Muscle layer of duodenum (tissue), 2 donors: ENCODE data around the gene KRTAP1-3.
"Not testable (repeated sequence)": the region's sequence is repeated elsewhere in the genome, so short reads cannot be mapped to it uniquely, and the experiment has no call there.

ENCODE experiments used
- H3K27ac ChIP-seq: one replicate; pipeline ENCODE4 v1.7.0; 2013; ENCODE audit warnings: mild to moderate bottlenecking, low read length
- H3K27me3 ChIP-seq: one replicate; pipeline ENCODE4 v1.7.0; 2013; ENCODE audit warnings: low read depth, mild to moderate bottlenecking, control low read depth, low read length
- H3K36me3 ChIP-seq, 2 donors: one replicate each; pipeline ENCODE4 v1.7.0; 2013; ENCODE audit warnings: low read length in 2 of 2, control low read depth in 1 of 2, mild to moderate bottlenecking in 1 of 2; ENCODE audit not compliant: insufficient read depth in 2 of 2, control insufficient read depth in 1 of 2
- H3K4me1 ChIP-seq, 2 donors: one replicate each; pipeline ENCODE4 v1.7.0; 2013; ENCODE audit warnings: low read length in 2 of 2, mild to moderate bottlenecking in 2 of 2, control low read depth in 1 of 2, moderate library complexity in 1 of 2; ENCODE audit not compliant: insufficient read depth in 2 of 2, control insufficient read depth in 1 of 2
- H3K4me3 ChIP-seq, 2 donors: one replicate each; pipeline ENCODE4 v1.7.0; 2013; ENCODE audit warnings: low read length in 2 of 2, low read depth in 1 of 2, mild to moderate bottlenecking in 1 of 2
- H3K9me3 ChIP-seq, 2 donors: one replicate each; pipeline ENCODE4 v1.7.0; 2013; ENCODE audit warnings: low read length in 2 of 2, control low read depth in 1 of 2, mild to moderate bottlenecking in 1 of 2; ENCODE audit not compliant: control insufficient read depth in 1 of 2
- donor health status: healthy.

Gene KRTAP1-3

GRCh38 chr17:41008811-41009210 lies 25.9 kb downstream of the KRTAP1-3 start, which contains the start of gene KRTAP3-1:
TSS of gene KRTAP3-1 (minus strand) at chr17:41009128. CDS start at chr17:41009074, 54 bp downstream.
- Histone ChIP-seq H3K36me3 (no peaks in the 10 kb centered on the region), H3K4me3 (no peak within 1 kb of the TSS), H3K27ac (no peak within 1 kb of the TSS), H3K27me3 (no peaks in the 10 kb centered on the region), H3K9me3 (no peaks in the 10 kb centered on the region), H3K4me1 (no peaks in the 10 kb centered on the region)

GRCh38 chr17:41004397-41004796 lies 30.3 kb downstream of the KRTAP1-3 start:
- H3K9me3 ChIP-seq: no peaks in the 10 kb centered on the region
- H3K4me3 ChIP-seq: no peak overlapping the region
- no peaks in the 10 kb centered on the region for H3K36me3 ChIP-seq
- H3K4me1 ChIP-seq: no peaks in the 10 kb centered on the region
- H3K27ac ChIP-seq: no peak overlapping the region
- no peaks in the 10 kb centered on the region for H3K27me3 ChIP-seq

GRCh38 chr17:41003926-41004325 lies 30.7 kb downstream of the KRTAP1-3 start:
- Histone ChIP-seq H3K4me1 (no peaks in the 10 kb centered on the region), H3K27me3 (no peaks in the 10 kb centered on the region), H3K36me3 (no peaks in the 10 kb centered on the region), H3K27ac (no peak overlapping the region), H3K9me3 (no peaks in the 10 kb centered on the region), H3K4me3 (no peak overlapping the region)

GRCh38 chr17:41002814-41003213 lies 31.9 kb downstream of the KRTAP1-3 start:
- no peaks in the 10 kb centered on the region for H3K9me3 ChIP-seq
- H3K27me3 ChIP-seq: no peaks in the 10 kb centered on the region
- no peaks in the 10 kb centered on the region for H3K36me3 ChIP-seq
- no peaks in the 10 kb centered on the region for H3K4me1 ChIP-seq
- H3K4me3 ChIP-seq: no peak overlapping the region
- H3K27ac ChIP-seq: no peak overlapping the region

- H3K36me3 ChIP-seq: no peaks in the 10 kb centered on the region
- no peak overlapping the region for H3K27ac ChIP-seq
- no peaks in the 10 kb centered on the region for H3K9me3 ChIP-seq
- H3K4me3 ChIP-seq: no peak overlapping the region
- no peaks in the 10 kb centered on the region for H3K4me1 ChIP-seq
- H3K27me3 ChIP-seq: no peaks in the 10 kb centered on the region
Measured at GRCh38 chr17:41001795-41002194, 32.9 kb downstream of the KRTAP1-3 start.

GRCh38 chr17:40999563-40999962 lies 35.1 kb downstream of the KRTAP1-3 start, which contains the start of gene KRTAP3-2:
TSS of gene KRTAP3-2 (minus strand) at chr17:40999906. CDS start at chr17:40999853, 53 bp downstream.
- H3K36me3 ChIP-seq, H3K4me3 ChIP-seq, H3K27me3 ChIP-seq, H3K9me3 ChIP-seq, H3K4me1 ChIP-seq, H3K27ac ChIP-seq: not testable (repeated sequence)

GRCh38 chr17:40997361-40997760 lies 37.3 kb downstream of the KRTAP1-3 start:
- no peaks in the 10 kb centered on the region for H3K36me3 ChIP-seq
- no peaks in the 10 kb centered on the region for H3K27me3 ChIP-seq

GRCh38 chr17:40996829-40997228 lies 37.8 kb downstream of the KRTAP1-3 start:
- no peaks in the 10 kb centered on the region for H3K4me1 ChIP-seq
- H3K4me3 ChIP-seq: no peak overlapping the region
- no peaks in the 10 kb centered on the region for H3K27me3 ChIP-seq
- H3K36me3 ChIP-seq: no peaks in the 10 kb centered on the region
- no peaks in the 10 kb centered on the region for H3K9me3 ChIP-seq
- H3K27ac ChIP-seq: no peak overlapping the region

More at GRCh38 chr17:40997361-40997760, 37.3 kb downstream of the KRTAP1-3 start:
- Histone ChIP-seq H3K27ac (no peak overlapping the region), H3K9me3 (no peaks in the 10 kb centered on the region), H3K4me1 (no peaks in the 10 kb centered on the region), H3K4me3 (no peak overlapping the region)

GRCh38 chr17:40995116-40995515 lies 39.6 kb downstream of the KRTAP1-3 start:
- Histone ChIP-seq H3K27me3 (no peaks in the 10 kb centered on the region), H3K9me3 (no peaks in the 10 kb centered on the region), H3K36me3 (no peaks in the 10 kb centered on the region), H3K4me3 (no peak overlapping the region), H3K27ac (no peak overlapping the region), H3K4me1 (no peaks in the 10 kb centered on the region)

- H3K27ac ChIP-seq: no peak within 1 kb of the TSS
- H3K27me3 ChIP-seq: no peaks in the 10 kb centered on the region
- H3K4me1 ChIP-seq: no peaks in the 10 kb centered on the region
- no peak within 1 kb of the TSS for H3K4me3 ChIP-seq
- H3K36me3 ChIP-seq: no peaks in the 10 kb centered on the region
- H3K9me3 ChIP-seq: no peaks in the 10 kb centered on the region
Measured at GRCh38 chr17:40993839-40994238, 40.8 kb downstream of the KRTAP1-3 start, which contains the start of gene KRTAP3-3. TSS of gene KRTAP3-3 (minus strand) at chr17:40994164. CDS start at chr17:40994097, 67 bp downstream.

- Histone ChIP-seq H3K4me1 (no peaks in the 10 kb centered on the region), H3K36me3 (no peaks in the 10 kb centered on the region), H3K27ac (no peak overlapping the region), H3K4me3 (no peak overlapping the region), H3K9me3 (no peaks in the 10 kb centered on the region), H3K27me3 (no peaks in the 10 kb centered on the region)
Measured at GRCh38 chr17:40993084-40993483, 41.6 kb downstream of the KRTAP1-3 start.

- no peaks in the 10 kb centered on the region for H3K36me3 ChIP-seq
Measured at GRCh38 chr17:40992666-40993065, 42.0 kb downstream of the KRTAP1-3 start.

More at GRCh38 chr17:40992666-40993065, 42.0 kb downstream of the KRTAP1-3 start:
- Histone ChIP-seq H3K9me3 (no peaks in the 10 kb centered on the region), H3K27ac (no peak overlapping the region), H3K27me3 (no peaks in the 10 kb centered on the region), H3K4me1 (no peaks in the 10 kb centered on the region), H3K4me3 (no peak overlapping the region)
